ENCODE data around the gene POU2AF1.
"Not testable (repeated sequence)": the region's sequence is repeated elsewhere in the genome, so short reads cannot be mapped to it uniquely, and the experiment has no call there.

POU2AF1 gene

DNA sequence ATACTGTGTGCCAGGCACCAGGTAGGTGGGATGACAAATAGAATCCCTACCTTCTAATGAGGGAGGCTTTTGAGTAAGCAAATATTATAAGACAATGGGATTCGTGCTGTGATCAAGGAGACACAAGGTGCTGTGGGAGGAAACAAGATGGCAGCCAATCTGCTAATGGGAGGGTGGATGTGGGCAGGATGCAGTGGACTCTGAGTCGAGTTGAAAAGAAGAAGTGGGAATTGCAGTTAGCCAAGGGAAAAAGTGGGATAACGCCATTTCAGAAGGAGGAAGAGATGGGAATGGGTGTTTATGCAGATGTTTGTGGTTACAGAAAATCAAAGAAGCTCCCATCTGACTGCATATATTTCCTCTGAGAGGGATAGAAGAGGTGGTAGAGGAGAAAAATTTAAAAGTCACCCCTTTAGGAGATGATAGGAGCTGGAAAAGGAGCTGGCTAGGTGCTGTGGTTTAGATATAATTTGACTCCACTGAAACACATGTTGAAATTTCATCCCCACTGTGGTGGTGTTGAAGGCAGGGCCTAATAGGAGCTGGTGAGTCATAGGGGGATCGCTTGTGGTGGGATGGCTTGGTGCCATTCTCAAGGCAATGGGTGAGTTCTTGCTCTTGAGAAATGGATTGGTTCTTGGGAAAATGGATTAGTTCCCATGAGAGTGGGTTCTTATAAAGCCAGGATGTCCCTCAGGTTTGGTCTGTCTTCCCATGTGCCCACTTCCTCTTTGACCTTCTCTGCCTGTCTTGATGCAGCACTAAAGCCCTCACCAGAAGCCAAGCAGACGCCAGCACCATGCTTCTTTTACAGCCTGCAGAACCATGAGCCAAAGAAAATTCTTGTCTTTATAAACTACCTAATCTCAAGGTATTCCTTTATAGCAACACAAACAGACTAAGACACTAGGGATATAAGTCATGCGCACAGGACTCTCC is 30.0 kb upstream of the POU2AF1 start:
- Histone ChIP-seq H3K9me3 (ENCODE audit: control insufficient read depth, low read length) (no peaks in the 10 kb centered on the region), H3K9ac (ENCODE audit: low read length) (no peak overlapping the region), H3K4me3 (ENCODE audit: low read length) (no peak overlapping the region), H3K27me3 (replicated peaks; ENCODE audit: control insufficient read depth, insufficient read depth, low read length) (peaks cover 41% of the 10 kb centered on the region), H3K4me1 (ENCODE audit: control insufficient read depth, insufficient read depth, low read length) (no peaks in the 10 kb centered on the region), H3K36me3 (ENCODE audit: control insufficient read depth, insufficient read depth, low read length, severe bottlenecking) (no peaks in the 10 kb centered on the region)
- peak; percentile 61 for DNase-seq (ENCODE audit: low read depth)

DNA sequence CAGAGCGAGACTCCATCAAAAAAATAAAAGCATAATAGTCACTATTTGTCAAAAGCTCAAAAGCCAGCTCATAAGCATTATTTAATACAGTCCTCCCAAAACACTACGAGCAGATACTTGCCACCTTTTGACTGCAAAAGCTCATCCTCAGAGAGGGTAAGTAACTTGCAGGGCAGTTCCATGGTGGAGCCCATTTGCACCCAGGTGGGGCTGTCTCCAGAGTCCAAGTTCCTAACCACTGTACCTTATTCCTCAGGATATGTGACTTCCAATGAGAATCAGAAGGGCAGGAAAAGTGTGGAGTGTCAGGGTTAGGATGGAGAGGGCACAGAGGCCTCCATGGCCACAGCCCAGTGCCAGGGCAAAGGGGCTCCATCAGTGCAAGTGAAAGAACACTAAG is 28.6 kb upstream of the POU2AF1 start:
- H3K9me3 ChIP-seq (ENCODE audit: control insufficient read depth, low read length): no peaks in the 10 kb centered on the region
- H3K4me3 ChIP-seq (ENCODE audit: low read length): no peak overlapping the region
- H3K36me3 ChIP-seq (ENCODE audit: control insufficient read depth, insufficient read depth, low read length, severe bottlenecking): no peaks in the 10 kb centered on the region
- peaks cover 32% of the 10 kb centered on the region for H3K27me3 ChIP-seq (replicated peaks; ENCODE audit: control insufficient read depth, insufficient read depth, low read length)
- no peak overlapping the region for H3K9ac ChIP-seq (ENCODE audit: low read length)
- H3K4me1 ChIP-seq (ENCODE audit: control insufficient read depth, insufficient read depth, low read length): no peaks in the 10 kb centered on the region
- no peak for DNase-seq (ENCODE audit: low read depth)

DNA sequence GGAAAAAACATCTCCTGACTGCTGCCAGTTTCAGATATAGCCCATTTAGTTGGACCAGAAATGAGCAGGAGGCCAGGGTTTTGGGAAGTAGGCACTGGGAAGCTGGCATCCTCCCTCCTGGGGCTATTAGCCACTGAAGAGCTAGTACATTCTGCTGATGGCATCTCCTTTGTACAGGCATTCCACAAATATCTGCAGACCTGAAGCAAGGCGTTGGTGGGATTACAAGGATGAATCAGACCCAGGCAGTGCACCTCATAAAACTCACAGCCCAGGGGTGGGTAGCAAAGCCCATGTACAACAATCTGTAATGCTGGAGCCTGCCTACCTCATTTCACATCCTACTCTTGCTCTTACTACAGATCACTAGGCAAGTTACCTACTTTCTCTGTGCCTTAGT is 27.5 kb upstream of the POU2AF1 start:
- Histone ChIP-seq H3K27me3 (replicated peaks; ENCODE audit: control insufficient read depth, insufficient read depth, low read length) (peaks cover 29% of the 10 kb centered on the region), H3K36me3 (ENCODE audit: control insufficient read depth, insufficient read depth, low read length, severe bottlenecking) (no peaks in the 10 kb centered on the region), H3K4me3 (ENCODE audit: low read length) (no peak overlapping the region), H3K9ac (ENCODE audit: low read length) (no peak overlapping the region), H3K4me1 (ENCODE audit: control insufficient read depth, insufficient read depth, low read length) (no peaks in the 10 kb centered on the region), H3K9me3 (ENCODE audit: control insufficient read depth, low read length) (no peaks in the 10 kb centered on the region)
- DNase-seq (ENCODE audit: low read depth): peak; percentile 7

DNA sequence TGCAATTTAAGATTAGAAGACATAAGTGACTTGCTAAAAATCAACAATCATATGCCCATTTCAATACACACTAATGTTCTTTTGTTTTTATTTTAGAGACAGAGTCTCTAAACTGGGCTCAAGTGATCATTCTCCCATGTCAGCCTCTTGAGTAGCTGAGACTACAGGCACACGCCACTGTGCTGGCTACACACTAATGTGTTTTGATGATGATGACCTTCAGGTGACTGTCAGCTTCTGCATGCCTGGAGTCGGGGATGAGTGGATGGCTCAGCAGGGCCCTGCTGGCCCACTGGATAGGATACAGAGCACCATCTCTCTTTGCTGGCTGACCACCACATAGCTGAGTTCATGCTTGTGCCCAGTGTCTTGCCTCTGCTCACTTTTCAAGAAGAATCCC is 27.0 kb upstream of the POU2AF1 start:
- no peaks in the 10 kb centered on the region for H3K4me1 ChIP-seq (ENCODE audit: control insufficient read depth, insufficient read depth, low read length)
- H3K36me3 ChIP-seq (ENCODE audit: control insufficient read depth, insufficient read depth, low read length, severe bottlenecking): no peaks in the 10 kb centered on the region
- no peaks in the 10 kb centered on the region for H3K9me3 ChIP-seq (ENCODE audit: control insufficient read depth, low read length)
- no peak overlapping the region for H3K9ac ChIP-seq (ENCODE audit: low read length)
- peaks cover 26% of the 10 kb centered on the region for H3K27me3 ChIP-seq (replicated peaks; ENCODE audit: control insufficient read depth, insufficient read depth, low read length)
- DNase-seq (ENCODE audit: low read depth): no peak
- H3K4me3 ChIP-seq (ENCODE audit: low read length): no peak overlapping the region

DNA sequence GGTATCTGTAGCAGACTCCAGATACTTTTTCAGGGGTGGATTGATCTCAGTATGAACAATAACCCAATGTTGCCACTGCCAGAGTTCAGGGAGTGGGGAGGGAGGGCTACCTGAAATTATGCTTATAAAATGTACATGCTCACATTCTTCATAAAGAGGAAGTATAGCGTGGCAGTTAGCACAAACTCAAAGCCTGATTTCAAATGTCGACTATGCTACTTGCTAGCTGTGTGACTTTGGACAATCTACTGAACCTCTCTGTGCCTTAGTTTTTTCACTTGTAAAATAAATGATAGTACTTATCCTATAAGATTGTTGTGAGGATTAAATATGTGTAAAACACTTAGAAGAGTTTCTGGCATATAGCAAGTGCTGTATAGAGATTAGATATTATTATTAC is 26.5 kb upstream of the POU2AF1 start:
- Histone ChIP-seq H3K4me3 (ENCODE audit: low read length) (no peak overlapping the region), H3K9me3 (ENCODE audit: control insufficient read depth, low read length) (no peaks in the 10 kb centered on the region)
- DNase-seq (ENCODE audit: low read depth): no peak

DNA sequence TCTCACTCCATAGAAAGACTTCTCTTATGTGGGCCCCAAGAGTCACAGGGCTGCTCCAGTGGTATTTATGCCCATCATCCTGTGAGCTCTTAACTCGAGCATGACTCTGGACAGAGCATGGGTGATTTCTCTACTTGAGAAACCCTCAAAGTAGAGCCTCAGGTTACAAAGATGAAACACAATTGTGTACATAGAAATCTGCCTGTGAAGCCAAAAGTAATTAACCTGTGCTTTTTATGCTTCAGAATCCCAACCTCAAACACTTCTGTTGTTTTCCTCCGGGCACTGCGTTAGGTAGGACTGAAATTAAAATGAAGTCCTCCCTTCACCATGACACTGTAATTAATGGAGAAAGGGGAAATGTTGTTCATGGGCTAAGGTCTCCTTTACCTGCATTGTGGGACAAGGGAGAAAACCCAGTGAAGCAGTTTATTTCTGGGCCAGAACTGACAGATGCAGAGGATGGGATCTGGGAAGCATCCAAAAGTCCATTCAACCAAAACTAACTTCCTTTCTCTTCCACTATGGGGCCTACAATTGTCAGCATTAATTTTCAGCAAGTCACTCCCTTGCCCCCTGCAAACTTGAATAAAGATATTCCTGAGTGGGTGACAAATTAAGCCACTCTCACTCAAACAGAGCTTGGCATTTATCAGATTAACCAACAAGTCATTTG is 24.1 kb upstream of the POU2AF1 start:
- Histone ChIP-seq H3K36me3 (ENCODE audit: control insufficient read depth, insufficient read depth, low read length, severe bottlenecking) (no peaks in the 10 kb centered on the region), H3K27me3 (replicated peaks; ENCODE audit: control insufficient read depth, insufficient read depth, low read length) (peaks cover 32% of the 10 kb centered on the region), H3K9ac (ENCODE audit: low read length) (no peak overlapping the region), H3K4me1 (ENCODE audit: control insufficient read depth, insufficient read depth, low read length) (no peaks in the 10 kb centered on the region), H3K4me3 (ENCODE audit: low read length) (no peak overlapping the region), H3K9me3 (ENCODE audit: control insufficient read depth, low read length) (no peaks in the 10 kb centered on the region)
- no peak for DNase-seq (ENCODE audit: low read depth)

More for the DNA sequence above, 26.5 kb upstream of the POU2AF1 start:
- no peaks in the 10 kb centered on the region for H3K36me3 ChIP-seq (ENCODE audit: control insufficient read depth, insufficient read depth, low read length, severe bottlenecking)
- H3K27me3 ChIP-seq (replicated peaks; ENCODE audit: control insufficient read depth, insufficient read depth, low read length): peaks cover 23% of the 10 kb centered on the region
- no peaks in the 10 kb centered on the region for H3K4me1 ChIP-seq (ENCODE audit: control insufficient read depth, insufficient read depth, low read length)
- H3K9ac ChIP-seq (ENCODE audit: low read length): no peak overlapping the region

DNA sequence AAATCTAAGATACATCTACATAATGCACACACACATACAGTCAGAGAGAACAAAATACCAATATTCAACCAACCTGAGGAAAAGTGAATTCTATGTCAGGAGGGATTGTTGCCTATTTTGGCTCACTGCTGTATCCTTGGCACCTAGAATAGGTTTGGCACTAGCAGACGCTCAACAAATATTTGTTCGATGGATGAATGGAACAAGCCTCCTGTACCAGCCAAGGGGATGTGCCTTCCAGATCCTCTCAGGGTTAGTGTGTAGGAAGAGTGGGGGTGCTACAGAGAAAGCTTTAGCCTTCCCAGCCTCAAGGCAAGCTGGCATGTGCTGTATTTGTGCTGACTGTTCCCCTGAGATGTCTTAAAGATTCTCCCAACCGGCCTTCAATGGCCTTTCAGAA is 23.3 kb upstream of the POU2AF1 start:
- no peak for DNase-seq (ENCODE audit: low read depth)
- H3K4me3 ChIP-seq (ENCODE audit: low read length): no peak overlapping the region
- H3K4me1 ChIP-seq (ENCODE audit: control insufficient read depth, insufficient read depth, low read length): no peaks in the 10 kb centered on the region
- no peak overlapping the region for H3K9ac ChIP-seq (ENCODE audit: low read length)
- no peaks in the 10 kb centered on the region for H3K9me3 ChIP-seq (ENCODE audit: control insufficient read depth, low read length)
- no peaks in the 10 kb centered on the region for H3K36me3 ChIP-seq (ENCODE audit: control insufficient read depth, insufficient read depth, low read length, severe bottlenecking)
- peaks cover 32% of the 10 kb centered on the region for H3K27me3 ChIP-seq (replicated peaks; ENCODE audit: control insufficient read depth, insufficient read depth, low read length)

DNA sequence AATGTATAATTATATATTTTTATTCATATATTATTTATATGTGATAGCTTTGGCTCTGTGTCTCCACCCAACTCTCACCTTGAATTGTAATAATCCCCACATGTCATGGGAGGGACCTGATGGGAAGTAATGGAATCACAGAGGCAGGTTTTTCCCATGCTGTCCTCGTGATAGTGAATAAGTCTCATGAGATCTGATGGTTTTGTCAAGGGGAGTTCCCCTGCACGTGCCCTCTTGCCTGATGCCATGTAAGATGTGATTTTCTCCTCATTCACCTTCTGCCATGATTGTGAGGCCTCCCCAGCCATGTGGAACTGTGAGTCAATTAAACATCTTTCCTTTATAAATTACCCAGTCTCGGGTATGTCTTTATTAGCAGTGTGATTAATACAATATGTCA is 22.9 kb upstream of the POU2AF1 start:
- H3K4me1 ChIP-seq (ENCODE audit: control insufficient read depth, insufficient read depth, low read length); H3K4me3 ChIP-seq (ENCODE audit: low read length); DNase-seq (ENCODE audit: low read depth); H3K36me3 ChIP-seq (ENCODE audit: control insufficient read depth, insufficient read depth, low read length, severe bottlenecking); H3K9ac ChIP-seq (ENCODE audit: low read length); H3K9me3 ChIP-seq (ENCODE audit: control insufficient read depth, low read length): not testable (repeated sequence)
- H3K27me3 ChIP-seq (replicated peaks; ENCODE audit: control insufficient read depth, insufficient read depth, low read length): peaks cover 32% of the 10 kb centered on the region

DNA sequence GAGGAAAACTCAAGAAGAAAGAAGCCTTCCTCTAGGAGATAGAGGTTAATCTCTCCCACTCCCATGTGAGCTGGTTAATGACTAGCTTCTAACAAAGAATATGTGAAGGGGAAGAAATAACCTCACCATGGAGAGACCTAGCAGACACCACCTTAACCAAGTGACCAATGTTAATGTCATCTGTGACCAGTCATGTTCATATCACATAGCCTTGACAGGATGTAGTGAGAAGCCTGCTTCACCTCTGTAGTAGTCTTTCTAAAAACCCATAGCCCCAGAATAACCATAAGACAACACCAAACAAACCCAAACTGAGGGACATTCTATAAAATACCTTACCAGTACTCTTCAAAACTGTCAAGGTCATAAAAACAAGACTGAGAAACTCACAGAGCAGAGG is 21.5 kb upstream of the POU2AF1 start:
- no peaks in the 10 kb centered on the region for H3K4me1 ChIP-seq (ENCODE audit: control insufficient read depth, insufficient read depth, low read length)
- no peak overlapping the region for H3K4me3 ChIP-seq (ENCODE audit: low read length)
- peaks cover 24% of the 10 kb centered on the region for H3K27me3 ChIP-seq (replicated peaks; ENCODE audit: control insufficient read depth, insufficient read depth, low read length)
- DNase-seq (ENCODE audit: low read depth): no peak
- no peaks in the 10 kb centered on the region for H3K9me3 ChIP-seq (ENCODE audit: control insufficient read depth, low read length)
- no peaks in the 10 kb centered on the region for H3K36me3 ChIP-seq (ENCODE audit: control insufficient read depth, insufficient read depth, low read length, severe bottlenecking)
- no peak overlapping the region for H3K9ac ChIP-seq (ENCODE audit: low read length)

DNA sequence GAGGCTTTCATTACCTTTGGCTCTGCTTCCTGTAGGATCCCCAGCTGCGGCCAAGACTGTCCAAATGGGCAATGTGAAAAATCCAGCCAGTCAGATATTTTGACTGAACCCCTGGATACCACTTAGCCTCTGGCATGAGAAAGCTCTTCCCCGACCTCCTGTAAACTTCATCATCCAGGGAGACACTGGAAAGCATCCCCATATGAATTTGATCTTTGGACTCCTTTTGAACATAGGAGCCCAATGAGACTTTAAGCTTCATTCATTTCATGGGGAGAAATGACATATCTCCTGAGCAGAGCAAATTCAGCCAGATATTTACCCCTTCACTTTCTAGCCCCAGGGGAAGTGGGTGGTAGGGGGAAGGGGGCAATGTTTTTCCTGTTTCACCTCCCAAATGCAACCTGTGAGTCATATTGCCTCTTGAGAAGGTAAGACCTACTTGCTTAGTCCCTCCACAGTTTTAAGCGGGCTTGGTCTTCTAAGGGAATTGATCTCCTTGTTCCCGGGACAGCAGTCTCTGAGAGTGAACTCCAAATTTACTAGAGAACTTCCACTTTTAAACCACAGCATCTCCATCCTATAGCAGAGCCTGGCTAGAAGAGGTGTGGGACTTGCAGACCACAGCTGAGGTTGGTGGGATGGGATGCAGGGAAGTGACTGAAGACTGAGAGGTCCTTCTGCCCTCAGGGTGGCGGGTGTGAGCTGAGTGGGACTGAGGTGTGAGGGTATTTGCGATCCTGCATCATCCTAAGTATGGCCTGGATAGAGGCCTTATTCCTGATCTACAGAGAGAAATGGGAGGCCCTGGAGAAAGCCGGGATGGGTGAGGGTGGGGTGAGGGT is 20.3 kb upstream of the POU2AF1 start:
- DNase-seq (ENCODE audit: low read depth): no peak
- Histone ChIP-seq H3K27me3 (replicated peaks; ENCODE audit: control insufficient read depth, insufficient read depth, low read length) (peaks cover 16% of the 10 kb centered on the region), H3K9me3 (ENCODE audit: control insufficient read depth, low read length) (no peaks in the 10 kb centered on the region), H3K4me3 (ENCODE audit: low read length) (no peak overlapping the region), H3K4me1 (ENCODE audit: control insufficient read depth, insufficient read depth, low read length) (no peaks in the 10 kb centered on the region), H3K36me3 (ENCODE audit: control insufficient read depth, insufficient read depth, low read length, severe bottlenecking) (no peaks in the 10 kb centered on the region), H3K9ac (ENCODE audit: low read length) (no peak overlapping the region)

DNA sequence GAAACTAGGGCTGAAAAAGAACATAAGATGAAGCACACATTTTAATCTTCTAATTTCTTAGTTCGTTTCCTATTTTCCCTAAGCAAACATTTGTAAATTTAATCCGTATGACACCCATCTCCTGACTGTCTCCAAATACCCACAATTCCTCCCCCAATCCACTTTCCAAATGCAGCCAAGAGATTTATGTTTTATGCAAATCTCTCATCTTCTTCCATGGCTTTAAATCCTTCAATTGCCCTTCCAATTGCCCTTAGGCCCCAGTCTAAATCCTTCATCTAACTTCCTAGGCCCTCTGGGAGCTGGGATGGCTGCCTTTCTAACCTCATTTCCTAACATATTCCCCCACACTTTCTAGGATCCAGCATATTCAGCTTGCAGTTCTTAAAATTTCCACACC is 18.0 kb upstream of the POU2AF1 start:
- H3K4me1 ChIP-seq (ENCODE audit: control insufficient read depth, insufficient read depth, low read length): no peaks in the 10 kb centered on the region
- H3K36me3 ChIP-seq (ENCODE audit: control insufficient read depth, insufficient read depth, low read length, severe bottlenecking): no peaks in the 10 kb centered on the region
- H3K4me3 ChIP-seq (ENCODE audit: low read length): no peak overlapping the region
- no peak overlapping the region for H3K9ac ChIP-seq (ENCODE audit: low read length)
- no peak for DNase-seq (ENCODE audit: low read depth)
- peaks cover 21% of the 10 kb centered on the region for H3K27me3 ChIP-seq (replicated peaks; ENCODE audit: control insufficient read depth, insufficient read depth, low read length)
- no peaks in the 10 kb centered on the region for H3K9me3 ChIP-seq (ENCODE audit: control insufficient read depth, low read length)
